DMS 273 (cell line): ENCODE measurements around the gene DLX1.
A peak's percentile ranks its signal among the peaks of the same experiment; 100 is the strongest.
"Not testable (repeated sequence)": the region's sequence is repeated elsewhere in the genome, so short reads cannot be mapped to it uniquely, and the experiment has no call there.

ENCODE experiments used
- DNase-seq: peaks from one replicate; lab custom pipeline; 2025; ENCODE audit not compliant: unreplicated experiment; lab: John Stamatoyannopoulos, UW

Gene DLX1

GRCh38 chr2:172109256-172109987 lies 24.1 kb downstream of the DLX1 start:
- DNase-seq: no peak

GRCh38 chr2:172109988-172110811 lies 24.9 kb downstream of the DLX1 start:
- no peak for DNase-seq

- peak; percentile 60 for DNase-seq
Measured at GRCh38 chr2:172113617-172114016, 28.3 kb downstream of the DLX1 start.

GRCh38 chr2:172114176-172114575 lies 28.9 kb downstream of the DLX1 start:
- not testable (repeated sequence) for DNase-seq

- DNase-seq: no peak
Measured at GRCh38 chr2:172114579-172114978, 29.3 kb downstream of the DLX1 start.

- DNase-seq: no peak
Measured at GRCh38 chr2:172116107-172116506, 30.8 kb downstream of the DLX1 start.

GRCh38 chr2:172119089-172119488 lies 33.8 kb downstream of the DLX1 start:
- DNase-seq: no peak

- no peak for DNase-seq
Measured at GRCh38 chr2:172120118-172120517, 34.8 kb downstream of the DLX1 start.

GRCh38 chr2:172128484-172128883 lies 43.2 kb downstream of the DLX1 start:
- DNase-seq: no peak

- no peak for DNase-seq
Measured at GRCh38 chr2:172129404-172129803, 44.1 kb downstream of the DLX1 start.

- no peak for DNase-seq
Measured at GRCh38 chr2:172131713-172132555, 46.6 kb downstream of the DLX1 start.

- DNase-seq: no peak
Measured at GRCh38 chr2:172134270-172134669, 49.0 kb downstream of the DLX1 start.

GRCh38 chr2:172135446-172135845 lies 50.1 kb downstream of the DLX1 start:
- DNase-seq: no peak

- DNase-seq: no peak
Measured at GRCh38 chr2:172137109-172137508, 51.8 kb downstream of the DLX1 start.

- DNase-seq: no peak
Measured at GRCh38 chr2:172137943-172138342, 52.6 kb downstream of the DLX1 start.

GRCh38 chr2:172138727-172139126 lies 53.4 kb downstream of the DLX1 start:
- DNase-seq: not testable (repeated sequence)
